Natural killer cell (primary cell): ENCODE results near the gene GRHL1. TPM values are rescaled to one million over a fixed set of nuclear protein-coding genes. Genes with fewer than 3 reads are reported as not detected.

Experiments used
- ATAC-seq, 3 donors: fragments of 150-1000 bp in 2 of 3; fragments of 200-7000 bp in 1 of 3; cut with Tn5 transposase; 1 replicate in 1 of 3; 2 replicates in 2 of 3; pipeline ENCODE4 v1.10.0; 2021; ENCODE audit warnings: mild to moderate bottlenecking in 2 of 3, moderate library complexity in 2 of 3
- DNase-seq, 2 donors: peaks; one replicate each; pipeline versions ENCODE4 v3.0.0 to v3.0.0-alpha.2; 2013 to 2021; ENCODE audit warnings: mixed read lengths in 1 of 2
- H3K27ac ChIP-seq: one replicate; pipeline ENCODE4 v1.5.1; 2013; ENCODE audit warnings: mild to moderate bottlenecking, low read length
- H3K27me3 ChIP-seq: one replicate; pipeline ENCODE4 v1.6.1; 2013; ENCODE audit warnings: low read length; ENCODE audit not compliant: control insufficient read depth, insufficient read depth
- H3K36me3 ChIP-seq: one replicate; pipeline ENCODE4 v1.6.1; 2013; ENCODE audit warnings: low read length; ENCODE audit not compliant: control insufficient read depth, insufficient read depth
- H3K4me1 ChIP-seq: one replicate; pipeline ENCODE4 v1.6.1; 2013; ENCODE audit warnings: low read length; ENCODE audit not compliant: control insufficient read depth, insufficient read depth
- H3K4me3 ChIP-seq: one replicate; pipeline ENCODE4 v1.5.1; 2013; ENCODE audit warnings: low read length
- H3K9me3 ChIP-seq: one replicate; pipeline ENCODE4 v1.6.1; 2013; ENCODE audit warnings: low read length; ENCODE audit not compliant: control insufficient read depth, insufficient read depth
- H3K27ac Mint-ChIP-seq, 2 donors: one replicate each; pipeline ENCODE4 v1.8.0; 2022; ENCODE audit warnings: mild to moderate bottlenecking in 2 of 2, mixed read lengths in 2 of 2, moderate library complexity in 1 of 2
- H3K27me3 Mint-ChIP-seq, 2 donors: one replicate each; pipeline ENCODE4 v1.8.0; 2022; ENCODE audit warnings: low read depth in 2 of 2, mixed read lengths in 2 of 2
- H3K36me3 Mint-ChIP-seq: one replicate; pipeline ENCODE4 v1.8.0; 2022; ENCODE audit warnings: mixed read lengths
- H3K4me1 Mint-ChIP-seq, 2 donors: one replicate each; pipeline ENCODE4 v1.8.0; 2022; ENCODE audit warnings: mixed read lengths in 2 of 2
- H3K4me3 Mint-ChIP-seq: one replicate; pipeline ENCODE4 v1.8.0; 2022; ENCODE audit warnings: mild to moderate bottlenecking, moderate library complexity, mixed read lengths
- H3K9me3 Mint-ChIP-seq, 2 donors: one replicate each; pipeline ENCODE4 v1.8.0; 2022; ENCODE audit warnings: mixed read lengths in 2 of 2
- CTCF ChIP-seq: fragments of 200-600 bp; IDR thresholded peaks from one replicate; pipeline ENCODE4 v1.8.0; 2022; ENCODE audit warnings: antibody characterized with exemption
- WGBS: methylation state at CpG from one replicate; pipeline ENCODE4 v1.1.7; 2013; ENCODE audit warnings: missing lambda C conversion rate; ENCODE audit not compliant: insufficient coverage; 5-methylcytosine and 5-hydroxymethylcytosine counted together
- intact Hi-C: fragments of 100-400 bp; cut with micrococcal nuclease; formaldehyde crosslinking; loops from one replicate; pipeline ENCODE4 v1.14.2; 2022
- total RNA-seq, 4 donors: library from RNA; stranded (reverse); fragments of 120-200 nt in 1 of 4; gene quantifications; one replicate each; pipeline versions ENCODE4 v1.2.3 to v1.2.4, GENCODE V29; 2013 to 2022

Gene GRHL1, protein sequence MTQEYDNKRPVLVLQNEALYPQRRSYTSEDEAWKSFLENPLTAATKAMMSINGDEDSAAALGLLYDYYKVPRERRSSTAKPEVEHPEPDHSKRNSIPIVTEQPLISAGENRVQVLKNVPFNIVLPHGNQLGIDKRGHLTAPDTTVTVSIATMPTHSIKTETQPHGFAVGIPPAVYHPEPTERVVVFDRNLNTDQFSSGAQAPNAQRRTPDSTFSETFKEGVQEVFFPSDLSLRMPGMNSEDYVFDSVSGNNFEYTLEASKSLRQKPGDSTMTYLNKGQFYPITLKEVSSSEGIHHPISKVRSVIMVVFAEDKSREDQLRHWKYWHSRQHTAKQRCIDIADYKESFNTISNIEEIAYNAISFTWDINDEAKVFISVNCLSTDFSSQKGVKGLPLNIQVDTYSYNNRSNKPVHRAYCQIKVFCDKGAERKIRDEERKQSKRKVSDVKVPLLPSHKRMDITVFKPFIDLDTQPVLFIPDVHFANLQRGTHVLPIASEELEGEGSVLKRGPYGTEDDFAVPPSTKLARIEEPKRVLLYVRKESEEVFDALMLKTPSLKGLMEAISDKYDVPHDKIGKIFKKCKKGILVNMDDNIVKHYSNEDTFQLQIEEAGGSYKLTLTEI
- total RNA-seq: 1 to 10 TPM; 1.6 to 3.6 (median 3.2) TPM
- total RNA-seq (2013): 8.4 TPM

GRCh38 chr2:9951522-9952285 lies at the start of gene GRHL1:
TSS of gene GRHL1 (plus strand) at chr2:9951693. CDS start at chr2:9951834, 141 bp downstream.
- Mint-ChIP-seq H3K27me3 (peaks cover 30 to 34% of the 10 kb centered on the region in 2 donors), H3K9me3 (no peaks in the 10 kb centered on the region), H3K27ac (peak within 1 kb of the TSS; percentile 82 to 90), H3K36me3 (no peaks in the 10 kb centered on the region), H3K4me3 (peak within 1 kb of the TSS; percentile 98), H3K4me1 (peaks cover 12 to 16% of the 10 kb centered on the region in 2 donors)
- TF ChIP-seq CTCF: no peak
- intact Hi-C loops: no loop called here
- DNase-seq (peak; percentile 93 to 96), ATAC-seq (peak; percentile 90 to 98 (median 91))
- Histone ChIP-seq H3K4me3 (peak within 1 kb of the TSS; percentile 52), H3K4me1 (peaks cover 12% of the 10 kb centered on the region), H3K27me3 (peaks cover 11% of the 10 kb centered on the region), H3K36me3 (no peaks in the 10 kb centered on the region), H3K27ac (no peak within 1 kb of the TSS), H3K9me3 (no peaks in the 10 kb centered on the region)
- 1% methylated on average over 111 of the region's 111 CpGs for WGBS

DNA sequence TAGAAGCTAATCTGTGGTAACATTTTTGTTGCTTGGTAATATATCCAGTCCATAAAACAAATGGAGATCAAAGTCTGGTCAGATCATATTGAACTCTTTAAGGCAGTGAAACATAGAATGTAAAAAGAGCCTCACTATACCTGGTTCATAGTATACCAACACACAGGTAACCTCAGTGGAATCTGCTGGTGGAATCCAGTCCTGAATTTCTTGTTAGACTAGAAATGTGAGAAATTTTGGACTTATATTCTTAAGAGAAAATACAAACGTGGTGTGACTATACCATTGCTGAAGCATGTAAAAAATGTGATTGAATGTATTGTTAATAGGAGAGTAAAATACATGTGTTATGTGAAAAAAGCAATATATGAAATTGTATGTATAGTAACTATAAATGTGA lies 46.1 kb upstream of the GRHL1 start:
- no peaks in the 10 kb centered on the region for H3K27me3 ChIP-seq
- Mint-ChIP-seq H3K27ac (no peak overlapping the region), H3K27me3 (no peaks in the 10 kb centered on the region), H3K9me3 (no peaks in the 10 kb centered on the region), H3K4me3 (no peak overlapping the region), H3K4me1 (peaks cover 5 to 6% of the 10 kb centered on the region in 2 donors), H3K36me3 (no peaks in the 10 kb centered on the region)
- no peak overlapping the region for H3K27ac ChIP-seq
- WGBS: 83% methylated on average over 1 of the region's 1 CpG
- ATAC-seq (no peak), DNase-seq (no peak)
- no peaks in the 10 kb centered on the region for H3K4me1 ChIP-seq
- peaks cover 12% of the 10 kb centered on the region for H3K36me3 ChIP-seq
- no peak overlapping the region for H3K4me3 ChIP-seq
- no peaks in the 10 kb centered on the region for H3K9me3 ChIP-seq
- TF ChIP-seq CTCF: no peak
- intact Hi-C loops: no loop called here

GRCh38 chr2:9907402-9907801 lies 44.1 kb upstream of the GRHL1 start:
- H3K4me1 Mint-ChIP-seq: peaks cover 5 to 6% of the 10 kb centered on the region in 2 donors
- Histone ChIP-seq H3K4me1 (no peaks in the 10 kb centered on the region), H3K9me3 (no peaks in the 10 kb centered on the region), H3K27ac (no peak overlapping the region), H3K4me3 (no peak overlapping the region), H3K27me3 (no peaks in the 10 kb centered on the region), H3K36me3 (peaks cover 19% of the 10 kb centered on the region)
- ATAC-seq (no peak), DNase-seq (no peak)
- H3K27me3 Mint-ChIP-seq: no peaks in the 10 kb centered on the region
- TF ChIP-seq CTCF: no peak
- over 99% methylated on average over 6 of the region's 7 CpGs for WGBS
- H3K4me3 Mint-ChIP-seq: no peak overlapping the region
- H3K36me3 Mint-ChIP-seq: peaks cover under 1% of the 10 kb centered on the region
- intact Hi-C loops: no loop called here
- no peaks in the 10 kb centered on the region for H3K9me3 Mint-ChIP-seq
- no peak overlapping the region for H3K27ac Mint-ChIP-seq
